ENCODE data around the gene SLC22A23.

- TF ChIP-seq CTCF (IDR thresholded peaks at IDR 0.05) (no peak), EZH2 (IDR thresholded peaks at IDR 0.05; ENCODE audit: borderline replicate concordance, insufficient read depth, low read depth, low read length, poor library complexity, severe bottlenecking) (no peak)
Measured at GRCh38 chr6:3383525-3383924, 73.3 kb downstream of the SLC22A23 start.
